SK-N-SH (cell line): ENCODE measurements around the gene CLRN3. TPM values are rescaled to one million over a fixed set of nuclear protein-coding genes. Genes with fewer than 3 reads are reported as not detected.

Experiments
- CTCF ChIA-PET: fragments of 300-600, 350-600 bp; formaldehyde crosslinking; extraction: SDS; loops from one replicate; lab custom pipeline; 2021; lab: Yijun Ruan, JAX
- POLR2A ChIA-PET: fragments of 350-600 bp; sonication (Branson Sonifier 250); formaldehyde crosslinking; extraction: SDS; loops from one replicate; lab custom pipeline; 2020; ENCODE audit warnings: antibody characterized with exemption, inconsistent platforms; lab: Yijun Ruan, JAX
- DNase-seq: peaks from one replicate; pipeline ENCODE4 v3.0.0; 2012
- H2AFZ ChIP-seq: fragments of 200-600 bp; sonication (generic); 2 replicates; pipeline ENCODE4 v1.8.1; 2016; ENCODE audit warnings: antibody characterized with exemption, mild to moderate bottlenecking, low read depth
- H3F3A ChIP-seq: fragments of 200-600 bp; sonication (generic); replicated peaks from 2 replicates; pipeline ENCODE3; 2016; ENCODE audit warnings: antibody characterized with exemption, mild to moderate bottlenecking; ENCODE audit not compliant: insufficient read depth
- H3K27ac ChIP-seq, 2 experiments: fragments of 200-500 bp in 1 of 2; fragments of 200-600 bp in 1 of 2; sonication (Bioruptor generic) in 1 of 2; sonication (generic), shearing (Covaris generic) in 1 of 2; 2 replicates each; pipeline versions ENCODE4 v1.5.1 to v1.6.1; 2014 to 2016; ENCODE audit warnings: low read depth in 2 of 2, inconsistent platforms in 1 of 2, low read length in 1 of 2, mild to moderate bottlenecking in 1 of 2, mixed read lengths in 1 of 2
- H3K27me3 ChIP-seq: fragments of 200-600 bp; sonication (generic), shearing (Covaris generic); 2 replicates; pipeline ENCODE4 v1.6.1; 2016; ENCODE audit warnings: mixed run types; ENCODE audit not compliant: insufficient read depth
- H3K36me3 ChIP-seq, 2 experiments: fragments of 200-500 bp in 1 of 2; fragments of 200-600 bp in 1 of 2; sonication (Bioruptor generic) in 1 of 2; sonication (generic) in 1 of 2; replicated peaks in 1 of 2; 2 replicates each; pipeline versions ENCODE3 to v1.5.1; 2014 to 2016; ENCODE audit warnings: low read length in 1 of 2, mild to moderate bottlenecking in 1 of 2; ENCODE audit not compliant: insufficient read depth in 2 of 2, control insufficient read depth in 1 of 2
- H3K4me1 ChIP-seq, 2 experiments: fragments of 200-500 bp in 1 of 2; fragments of 200-600 bp in 1 of 2; sonication (Bioruptor generic) in 1 of 2; sonication (generic), shearing (Covaris generic) in 1 of 2; 2 replicates each; pipeline versions ENCODE4 v1.5.1 to v1.6.1; 2014 to 2016; ENCODE audit warnings: low read depth in 1 of 2, low read length in 1 of 2, mixed run types in 1 of 2; ENCODE audit not compliant: insufficient read depth in 2 of 2, control insufficient read depth in 1 of 2
- H3K4me2 ChIP-seq: fragments of 200-600 bp; sonication (generic), shearing (Covaris generic); 2 replicates; pipeline ENCODE4 v1.6.1; 2017; ENCODE audit warnings: mixed run types
- H3K4me3 ChIP-seq, 2 experiments: fragments of 200-500 bp in 1 of 2; fragments of 200-600 bp in 1 of 2; sonication (Bioruptor generic) in 1 of 2; sonication (generic), shearing (Covaris generic) in 1 of 2; 2 replicates each; pipeline versions ENCODE4 v1.5.1 to v1.8.1; 2014 to 2016; ENCODE audit warnings: low read depth in 2 of 2, inconsistent platforms in 1 of 2, low read length in 1 of 2, mild to moderate bottlenecking in 1 of 2, mixed read lengths in 1 of 2, moderate library complexity in 1 of 2
- H3K79me2 ChIP-seq: fragments of 200-600 bp; sonication (generic); 2 replicates; pipeline ENCODE4 v1.8.1; 2017; ENCODE audit warnings: mild to moderate bottlenecking; ENCODE audit not compliant: insufficient read depth
- H3K9ac ChIP-seq: fragments of 200-600 bp; sonication (generic); 2 replicates; pipeline ENCODE4 v1.6.1; 2017; ENCODE audit warnings: mixed run types
- H3K9me2 ChIP-seq: fragments of 200-600 bp; sonication (generic); 2 replicates; pipeline ENCODE4 v1.6.1; 2017; ENCODE audit warnings: mixed run types
- H3K9me3 ChIP-seq: fragments of 200-600 bp; sonication (generic); 2 replicates; pipeline ENCODE4 v1.6.1; 2017; ENCODE audit warnings: mixed run types, mild to moderate bottlenecking, moderate library complexity
- H4K20me1 ChIP-seq: fragments of 200-600 bp; sonication (generic); 2 replicates; pipeline ENCODE4 v1.6.1; 2017; ENCODE audit warnings: mild to moderate bottlenecking, mixed run types; ENCODE audit not compliant: insufficient read depth
- CHD2 ChIP-seq: fragments of 150-350 bp; IDR thresholded peaks from 2 replicates; pipeline ENCODE4 v1.6.1; 2018; ENCODE audit warnings: low read length; ENCODE audit not compliant: partially characterized antibody
- CTCF ChIP-seq: fragments of 200-600 bp; sonication (generic); IDR thresholded peaks from 2 replicates; pipeline ENCODE4 v1.6.1; 2017; ENCODE audit warnings: antibody characterized with exemption, mild to moderate bottlenecking, moderate library complexity
- EP300 ChIP-seq, 2 experiments: IDR thresholded peaks; 2 replicates each; pipeline versions ENCODE4 v1.4.0 to v1.6.1; 2012; ENCODE audit warnings: borderline replicate concordance in 1 of 2, low read depth in 1 of 2, low read length in 1 of 2
- EZH2phosphoT487 ChIP-seq: fragments of 200-600 bp; sonication (generic); IDR thresholded peaks from 2 replicates; pipeline ENCODE4 v1.6.1; 2017; ENCODE audit warnings: low read depth, mixed run types, mild to moderate bottlenecking, antibody characterized with exemption, moderate library complexity, borderline replicate concordance
- FOXJ3 ChIP-seq: sonication (generic); formaldehyde crosslinking; IDR thresholded peaks from 2 replicates; pipeline ENCODE4 v1.5.1; 2020; ENCODE audit warnings: mild to moderate bottlenecking, missing genetic modification reagents
- FOXM1 ChIP-seq: IDR thresholded peaks from 2 replicates; pipeline ENCODE4 v1.4.0; 2012; ENCODE audit warnings: low read depth, mild to moderate bottlenecking
- GABPA ChIP-seq: IDR thresholded peaks from 2 replicates; pipeline ENCODE4 v1.4.0; 2012; ENCODE audit warnings: low read depth, mild to moderate bottlenecking
- IRF3 ChIP-seq: fragments of 150-350 bp; IDR thresholded peaks from 2 replicates; pipeline ENCODE4 v1.6.1; 2016; ENCODE audit warnings: mild to moderate bottlenecking, low read depth, low read length
- MXI1 ChIP-seq: IDR thresholded peaks from 2 replicates; pipeline ENCODE4 v1.6.1; 2012; ENCODE audit warnings: mild to moderate bottlenecking, low read depth, low read length, improper control_type of control experiment
- NRF1 ChIP-seq: IDR thresholded peaks from 2 replicates; pipeline ENCODE4 v1.6.1; 2012; ENCODE audit warnings: low read depth, mild to moderate bottlenecking, low read length
- PBX3 ChIP-seq: IDR thresholded peaks from 2 replicates; pipeline ENCODE4; 2012
- POLR2AphosphoS5 ChIP-seq: IDR thresholded peaks from 2 replicates; pipeline ENCODE4 v1.6.1; 2012; ENCODE audit warnings: low read depth, low read length
- RFX5 ChIP-seq: IDR thresholded peaks from 2 replicates; pipeline ENCODE4 v1.6.1; 2012; ENCODE audit warnings: mild to moderate bottlenecking, improper control_type of control experiment, low read length
- TCF12 ChIP-seq: IDR thresholded peaks from 2 replicates; pipeline ENCODE4 v1.4.0; 2012
- USF1 ChIP-seq: IDR thresholded peaks from 2 replicates; pipeline ENCODE4 v1.4.0; 2012; ENCODE audit warnings: low read depth, borderline replicate concordance
- USF2 ChIP-seq: fragments of 150-350 bp; IDR thresholded peaks from 2 replicates; pipeline ENCODE4 v1.6.1; 2017; ENCODE audit warnings: antibody characterized with exemption, low read length, low read depth, borderline replicate concordance
- WGBS: methylation state at CpG from one replicate; pipeline ENCODE4 v1.1.6; 2017; ENCODE audit warnings: low lambda C conversion rate; 5-methylcytosine and 5-hydroxymethylcytosine counted together
- polyA plus RNA-seq, 3 experiments: library from polyadenylated mRNA; depleted of rRNA; stranded (reverse); fragments of >200 nt; gene quantifications; 2 replicates each; pipeline ENCODE4 v1.2.3, GENCODE V29; 2012

The CLRN3 gene
- polyA plus RNA-seq, 1 of the 3 experiments (the other 2 are of a cell fraction) = 0.25 TPM

GRCh38 chr10:127888521-127889312 is 4.0 kb downstream of the CLRN3 start:
- Histone ChIP-seq H3K9me2 (no peaks in the 10 kb centered on the region), H3K27me3 (no peaks in the 10 kb centered on the region; the same call in 1 of the 2 replicates), H3K79me2 (no peaks in the 10 kb centered on the region), H3K9ac (no peak overlapping the region), H3K36me3 (no peaks in the 10 kb centered on the region), H3K9me3 (no peaks in the 10 kb centered on the region), H3K27ac (no peak overlapping the region), H3F3A (no peaks in the 10 kb centered on the region), H2AFZ (no peak overlapping the region), H3K4me1 (peaks cover 6 to 7% of the 10 kb centered on the region in 2 experiments; a peak in 2 of 4 replicates), H3K4me3 (no peak overlapping the region), H3K4me2 (no peak overlapping the region), H4K20me1 (no peaks in the 10 kb centered on the region)
- TF ChIP-seq POLR2AphosphoS5 (no peak), FOXM1 (no peak), EZH2phosphoT487 (no peak), GABPA (no peak), TCF12 (no peak), USF2 (no peak), FOXJ3 (no peak), CTCF (no peak), NRF1 (no peak), CHD2 (no peak), PBX3 (no peak), IRF3 (no peak), RFX5 (no peak), USF1 (no peak), EP300 (IDR thresholded peaks at IDR 0.05; ENCODE audit: borderline replicate concordance in 1 of 2, low read depth in 1 of 2, low read length in 1 of 2) (no peak), MXI1 (no peak)
- no peak for DNase-seq
- WGBS = 86% methylated on average over 13 of the region's 13 CpGs
- CTCF ChIA-PET = interaction anchor here (0.7 to 1.8 kb wide), 7 partner anchors 12 to 207 kb away, joined by 3 to 8 read pairs (median 3); partner anchors contain the start of gene PTPRE
- POLR2A ChIA-PET = no interaction called here
